Endothelial cell of umbilical vein (primary cell): Measurements from ENCODE around the gene KANK4.

Experiments
- CTCF ChIP-seq, 2 donors: IDR thresholded peaks; 1 replicate in 1 of 2; 2 replicates in 1 of 2; pipeline ENCODE4 v1.5.1; 2011; ENCODE audit warnings: low read length in 2 of 2, mild to moderate bottlenecking in 2 of 2, moderate library complexity in 2 of 2, control low read depth in 1 of 2, inconsistent platforms in 1 of 2, low read depth in 1 of 2; ENCODE audit not compliant: insufficient read depth in 1 of 2; ENCODE audit errors: extremely low read depth in 1 of 2
- MAX ChIP-seq: IDR thresholded peaks from 2 replicates; pipeline ENCODE4 v1.6.1; 2011; ENCODE audit not compliant: insufficient read depth, insufficient read length
- POLR2AphosphoS5 ChIP-seq: IDR thresholded peaks from 2 replicates; pipeline ENCODE4 v1.6.1; 2012; ENCODE audit warnings: low read depth, mild to moderate bottlenecking, control low read depth, low read length, moderate library complexity; ENCODE audit not compliant: insufficient read depth

GRCh38 chr1:62309906-62310305 lies 9.3 kb downstream of the KANK4 start:
- no peak for TF ChIP-seq CTCF (IDR thresholded peaks at IDR 0.05; ENCODE audit: extremely low read depth in 1 of 2, insufficient read depth in 1 of 2, low read depth in 1 of 2, low read length in 2 of 2)
- TF ChIP-seq MAX, result no peak
- TF ChIP-seq POLR2AphosphoS5, result no peak
